GM12891 (cell line): Measurements from ENCODE around the gene TNFRSF25.

ENCODE experiments used
- DNase-seq: peaks from one replicate; pipeline ENCODE4 v3.0.0; 2011; ENCODE audit warnings: low spot score; ENCODE audit not compliant: insufficient read length
- FAIRE-seq: peaks from 2 replicates; lab custom pipeline; 2011; peaks lifted over from hg19 to GRCh38; lab: Jason Lieb, UNC
- PAX5 ChIP-seq: IDR thresholded peaks from 2 replicates; pipeline ENCODE4 v1.6.1; 2011; ENCODE audit warnings: low read length, moderate library complexity, mild to moderate bottlenecking; ENCODE audit not compliant: insufficient read depth, severe bottlenecking
- POLR2A ChIP-seq: IDR thresholded peaks from 2 replicates; pipeline ENCODE4 v1.6.1; 2011; ENCODE audit warnings: low read depth, low read length, control low read depth
- POLR2AphosphoS5 ChIP-seq: IDR thresholded peaks from 2 replicates; pipeline ENCODE4 v1.6.1; 2011; ENCODE audit warnings: low read depth, low read length, control low read depth
- POU2F2 ChIP-seq: IDR thresholded peaks from 2 replicates; pipeline ENCODE4 v1.6.1; 2011; ENCODE audit warnings: low read depth, mild to moderate bottlenecking, control low read depth, low read length, moderate library complexity
- SPI1 ChIP-seq: IDR thresholded peaks from 2 replicates; pipeline ENCODE4 v1.6.1; 2011; ENCODE audit warnings: low read depth, low read length, control low read depth
- TAF1 ChIP-seq: IDR thresholded peaks from 2 replicates; pipeline ENCODE4 v1.6.1; 2011; ENCODE audit warnings: low read depth, low read length, control low read depth

TNFRSF25 gene

DNA sequence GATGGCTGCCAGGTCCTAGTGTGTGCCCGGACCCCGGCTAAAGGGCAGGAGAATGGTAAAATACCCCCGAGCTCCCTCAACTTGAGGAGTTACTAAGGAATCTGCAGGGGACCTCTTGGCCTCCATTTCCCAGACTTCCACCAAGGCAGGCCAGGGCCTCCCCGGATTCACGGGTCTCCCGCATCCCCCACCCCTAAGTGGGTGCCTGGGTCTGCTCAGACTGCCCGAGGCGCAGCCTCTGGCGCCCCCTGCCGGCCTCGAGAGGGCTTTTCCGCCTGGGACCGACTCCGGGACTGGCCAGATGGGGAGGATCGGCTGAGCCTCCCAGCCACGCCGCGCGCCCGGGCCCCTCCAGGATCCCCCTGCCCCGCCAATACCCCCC lies 23.8 kb upstream of the TNFRSF25 start:
- FAIRE-seq, result no peak
- no peak for TF ChIP-seq TAF1
- TF ChIP-seq POU2F2, result no peak
- no peak for TF ChIP-seq POLR2A
- no peak for TF ChIP-seq SPI1
- TF ChIP-seq POLR2AphosphoS5, result no peak
- TF ChIP-seq PAX5, result no peak
- peak; percentile 99 for DNase-seq

DNA sequence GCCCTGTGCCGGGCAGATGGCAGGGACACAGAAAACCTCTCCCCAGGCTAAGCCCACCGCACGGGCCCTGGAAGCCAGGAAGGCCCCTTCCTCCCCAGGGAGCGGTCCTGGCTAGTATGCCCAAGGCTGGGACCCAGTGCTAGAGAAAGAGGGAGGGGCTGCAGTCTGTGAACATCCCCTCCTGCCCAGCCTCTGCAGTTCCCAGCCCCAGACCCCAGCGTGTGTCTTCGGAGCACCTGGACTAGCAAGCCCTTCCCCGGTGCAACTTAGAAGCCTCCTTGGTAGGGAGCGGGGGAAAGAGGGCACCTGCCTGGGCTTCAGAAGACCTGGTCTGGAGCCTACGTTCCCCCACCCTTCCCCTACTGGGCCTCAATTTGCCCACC lies 23.4 kb upstream of the TNFRSF25 start:
- DNase-seq, result no peak
- no peak for FAIRE-seq
- TF ChIP-seq POLR2A (no peak), POLR2AphosphoS5 (no peak), SPI1 (no peak), PAX5 (no peak)

DNA sequence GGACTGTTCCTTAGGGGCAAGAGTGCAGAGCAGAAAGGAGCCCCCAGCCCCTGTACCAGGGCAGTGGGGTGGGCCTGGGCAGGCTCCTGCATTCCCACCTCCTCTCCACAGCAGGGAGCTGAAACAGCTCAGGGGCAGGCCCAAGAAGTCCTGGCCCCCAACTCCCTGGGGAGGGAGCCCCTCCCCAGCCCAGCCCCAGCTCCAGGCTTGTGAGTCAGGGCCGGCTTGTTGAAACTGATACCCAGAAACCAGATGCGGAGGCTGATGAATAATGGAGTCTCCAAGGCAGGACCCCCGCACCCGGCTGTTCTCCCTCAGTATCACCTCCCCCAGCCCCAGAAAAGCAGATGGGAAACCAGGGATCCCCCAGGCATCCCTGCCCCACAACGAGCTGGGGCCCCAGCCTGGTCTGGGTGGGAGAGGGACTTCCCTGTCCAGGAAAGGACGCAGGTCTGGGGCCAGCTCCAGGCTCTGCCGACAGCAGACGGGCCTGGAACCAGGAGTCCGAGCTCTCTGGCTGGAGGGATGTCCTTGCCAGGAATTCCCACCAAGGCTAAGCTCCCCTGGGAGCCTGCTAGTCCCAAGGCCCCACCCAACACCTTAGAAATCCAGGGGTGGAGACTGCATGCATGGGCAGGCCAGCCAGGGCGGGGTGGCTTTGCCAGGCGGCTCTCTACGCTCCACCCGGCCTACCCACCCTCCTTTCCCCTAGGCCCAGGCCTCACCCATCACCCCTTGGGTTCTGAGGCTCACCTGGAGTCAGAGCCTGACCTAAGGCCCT lies 22.8 kb upstream of the TNFRSF25 start:
- no peak for DNase-seq
- FAIRE-seq, result no peak
- no peak for TF ChIP-seq TAF1
- no peak for TF ChIP-seq POLR2AphosphoS5
- no peak for TF ChIP-seq PAX5
- TF ChIP-seq POU2F2, result no peak
- TF ChIP-seq SPI1, result no peak

GRCh38 chr1:6487804-6488484 lies 22.0 kb upstream of the TNFRSF25 start:
- TF ChIP-seq POLR2AphosphoS5, result no peak
- no peak for TF ChIP-seq POLR2A
- no peak for TF ChIP-seq SPI1
- TF ChIP-seq TAF1, result no peak
- no peak for TF ChIP-seq PAX5
- TF ChIP-seq POU2F2, result no peak
- FAIRE-seq (no peak), DNase-seq (no peak)

DNA sequence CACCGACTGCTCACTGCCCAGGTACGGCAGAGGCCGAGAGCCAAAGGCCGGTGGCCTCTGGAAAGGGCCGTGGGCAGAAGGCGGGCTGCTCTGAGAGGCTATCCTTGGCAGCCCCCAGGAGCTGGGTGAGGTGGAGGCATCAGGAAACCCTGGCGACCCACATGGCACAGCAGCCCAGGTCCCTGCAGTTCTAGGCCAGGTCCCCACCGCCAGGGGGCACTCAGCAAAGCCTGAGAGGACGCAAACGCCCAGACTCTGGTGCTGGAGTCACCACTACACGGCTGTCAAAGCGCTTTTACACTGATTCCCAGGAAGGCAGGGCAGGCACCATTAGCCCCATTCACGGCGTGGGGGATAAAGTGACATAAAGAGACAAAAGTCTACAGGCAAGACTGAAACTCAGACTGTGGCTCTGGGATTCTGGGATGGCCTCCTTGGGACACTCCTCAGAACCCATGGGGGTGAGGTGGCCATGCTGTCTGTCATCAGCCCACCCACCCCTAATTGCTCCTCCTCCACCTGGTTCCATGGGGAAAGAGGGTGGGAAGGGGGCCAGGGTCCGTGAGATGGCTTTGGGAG lies 20.5 kb upstream of the TNFRSF25 start:
- TF ChIP-seq SPI1 (no peak), TAF1 (no peak), POLR2A (no peak), PAX5 (no peak), POU2F2 (no peak), POLR2AphosphoS5 (no peak)
- peak; percentile 85 for FAIRE-seq
- peak; percentile 91 for DNase-seq

DNA sequence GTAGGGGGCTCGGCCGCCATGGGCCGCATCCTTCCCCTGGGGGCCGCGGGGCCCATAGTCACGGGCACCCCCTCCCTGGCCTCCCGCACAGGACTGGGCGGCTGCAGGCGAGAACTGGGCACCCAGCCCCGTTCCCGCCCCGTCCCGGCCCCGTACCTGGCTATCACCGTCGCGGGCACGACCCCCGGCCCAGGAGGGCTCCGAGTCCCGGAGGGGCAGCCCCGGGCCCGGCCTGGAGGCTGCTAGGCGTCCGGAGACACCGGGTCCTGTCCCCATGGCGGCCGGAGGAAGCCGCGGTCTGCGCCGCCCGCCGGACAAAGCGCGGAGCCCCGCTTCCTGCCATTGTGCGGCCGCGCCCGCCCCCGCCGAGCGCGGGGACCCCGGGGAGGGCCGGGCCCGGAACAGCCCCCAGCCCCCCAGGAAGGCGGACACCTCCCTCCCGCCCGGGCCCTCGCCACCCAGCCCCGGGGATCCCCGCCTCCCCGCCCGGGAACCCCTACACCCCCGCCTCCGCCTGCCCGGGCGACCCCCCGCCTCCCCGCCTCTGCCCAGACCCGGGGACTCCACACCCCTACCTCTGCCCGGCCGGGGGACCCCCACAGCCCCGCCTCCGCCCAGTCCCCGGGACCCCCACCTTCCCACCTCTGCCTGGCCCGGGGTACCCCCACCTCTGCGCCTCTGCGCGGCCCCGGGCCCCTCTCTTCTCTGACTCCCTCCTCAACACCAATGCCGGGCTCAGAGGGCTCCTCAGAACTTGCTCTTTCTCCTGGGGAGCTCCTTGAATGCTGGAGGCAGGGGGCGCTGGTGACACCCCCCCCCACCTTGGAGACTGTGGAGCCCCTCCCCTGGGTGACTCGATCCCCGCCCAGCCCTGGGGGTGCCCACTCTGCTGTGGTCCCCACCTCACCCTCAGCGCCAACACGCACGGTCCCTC lies 19.5 kb upstream of the TNFRSF25 start:
- no peak for DNase-seq
- FAIRE-seq, result no peak
- no peak for TF ChIP-seq PAX5
- no peak for TF ChIP-seq POLR2A
- TF ChIP-seq TAF1, result no peak
- TF ChIP-seq POU2F2, result no peak
- TF ChIP-seq POLR2AphosphoS5, result no peak
- no peak for TF ChIP-seq SPI1

- FAIRE-seq, result no peak
- no peak for TF ChIP-seq PAX5
- TF ChIP-seq POLR2A, result no peak
- TF ChIP-seq POU2F2, result no peak
- no peak for TF ChIP-seq SPI1
- no peak for TF ChIP-seq TAF1
- no peak for TF ChIP-seq POLR2AphosphoS5
- DNase-seq, result no peak
Observed at GRCh38 chr1:6484826-6485167, 18.8 kb upstream of the TNFRSF25 start.

DNA sequence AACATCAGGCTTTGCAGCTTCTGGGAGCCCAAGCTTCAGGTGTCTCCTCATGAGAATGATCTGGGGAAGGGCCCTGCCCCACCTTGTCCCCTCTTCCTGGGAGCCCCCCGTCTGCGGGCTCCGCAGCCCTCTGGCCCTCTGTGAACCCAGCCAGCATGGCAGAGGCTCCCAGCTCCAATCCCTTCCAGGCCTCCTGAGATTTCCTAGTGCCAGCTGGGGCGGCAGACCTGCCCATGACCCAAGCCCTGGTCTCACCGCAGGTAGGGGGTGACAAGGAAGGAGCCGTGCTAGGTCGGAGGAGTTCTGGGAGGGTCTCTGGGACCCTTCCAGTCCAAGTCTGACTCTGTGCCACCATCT lies 17.8 kb upstream of the TNFRSF25 start:
- DNase-seq (no peak), FAIRE-seq (no peak)
- TF ChIP-seq POU2F2 (no peak), POLR2AphosphoS5 (no peak), TAF1 (no peak), POLR2A (no peak), SPI1 (no peak), PAX5 (no peak)
